ENCODE measurements around the gene MCC. TPM values are rescaled to one million over a fixed set of nuclear protein-coding genes. Genes with fewer than 3 reads are reported as not detected.

MCC gene
- total RNA-seq, 2 donors from 2014 or later, result 7.5 to 9.9 TPM

DNA sequence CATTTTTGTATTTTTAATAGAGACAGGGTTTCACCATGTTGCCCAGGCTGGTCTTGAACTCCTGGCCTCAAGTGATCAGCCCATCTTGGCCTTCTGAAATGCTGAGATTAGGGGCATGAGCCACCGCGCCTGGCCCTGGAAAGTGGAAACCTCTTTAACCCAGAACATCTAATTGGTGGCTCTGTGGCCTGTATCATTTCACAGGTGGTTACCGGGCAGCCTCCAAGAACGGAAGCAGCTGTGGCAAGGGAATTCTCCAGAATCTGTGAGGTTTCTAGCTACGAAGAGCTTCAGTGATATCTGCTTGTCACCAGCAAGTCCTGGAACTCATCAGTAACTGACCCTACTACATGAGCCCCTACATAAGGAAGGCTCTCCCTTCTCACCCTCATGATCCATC is 316.7 kb downstream of the MCC start:
- intact Hi-C loops (cut with DNase I), result no loop called here
- ATAC-seq, result no peak
- H3K27ac ChIP-seq, result no peak overlapping the region
- no peak for TF ChIP-seq POLR2A (IDR thresholded peaks at IDR 0.05)
- TF ChIP-seq, protein P1, sequence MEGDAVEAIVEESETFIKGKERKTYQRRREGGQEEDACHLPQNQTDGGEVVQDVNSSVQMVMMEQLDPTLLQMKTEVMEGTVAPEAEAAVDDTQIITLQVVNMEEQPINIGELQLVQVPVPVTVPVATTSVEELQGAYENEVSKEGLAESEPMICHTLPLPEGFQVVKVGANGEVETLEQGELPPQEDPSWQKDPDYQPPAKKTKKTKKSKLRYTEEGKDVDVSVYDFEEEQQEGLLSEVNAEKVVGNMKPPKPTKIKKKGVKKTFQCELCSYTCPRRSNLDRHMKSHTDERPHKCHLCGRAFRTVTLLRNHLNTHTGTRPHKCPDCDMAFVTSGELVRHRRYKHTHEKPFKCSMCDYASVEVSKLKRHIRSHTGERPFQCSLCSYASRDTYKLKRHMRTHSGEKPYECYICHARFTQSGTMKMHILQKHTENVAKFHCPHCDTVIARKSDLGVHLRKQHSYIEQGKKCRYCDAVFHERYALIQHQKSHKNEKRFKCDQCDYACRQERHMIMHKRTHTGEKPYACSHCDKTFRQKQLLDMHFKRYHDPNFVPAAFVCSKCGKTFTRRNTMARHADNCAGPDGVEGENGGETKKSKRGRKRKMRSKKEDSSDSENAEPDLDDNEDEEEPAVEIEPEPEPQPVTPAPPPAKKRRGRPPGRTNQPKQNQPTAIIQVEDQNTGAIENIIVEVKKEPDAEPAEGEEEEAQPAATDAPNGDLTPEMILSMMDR (IDR thresholded peaks at IDR 0.05), result no peak
- no peaks in the 10 kb centered on the region for H3K36me3 ChIP-seq (replicated peaks in 1 of 2; ENCODE audit: insufficient read depth in 1 of 2, low read depth in 2 of 2)
- WGBS, 2 donors, result 84 to 94% methylated on average over 3 to 5 of the region's 5 CpGs
- no peak overlapping the region for H3K4me3 ChIP-seq
- no peaks in the 10 kb centered on the region for H3K27me3 ChIP-seq
- no peak for DNase-seq
- H3K4me1 ChIP-seq, result no peaks in the 10 kb centered on the region
- H3K9me3 ChIP-seq, result no peaks in the 10 kb centered on the region

GRCh38 chr5:113170707-113171106 is 317.5 kb downstream of the MCC start:
- DNase-seq, result no peak
- Histone ChIP-seq H3K27me3 (no peaks in the 10 kb centered on the region), H3K27ac (no peak overlapping the region), H3K36me3 (replicated peaks in 1 of 2; ENCODE audit: insufficient read depth in 1 of 2, low read depth in 2 of 2) (no peaks in the 10 kb centered on the region), H3K4me3 (no peak overlapping the region), H3K4me1 (no peaks in the 10 kb centered on the region), H3K9me3 (no peaks in the 10 kb centered on the region)
- WGBS, 2 donors, result 30 to 61% methylated on average over 4 of the region's 4 CpGs
- TF ChIP-seq, protein P1 (IDR thresholded peaks at IDR 0.05), result no peak
- TF ChIP-seq POLR2A (IDR thresholded peaks at IDR 0.05), result no peak
- no peak for ATAC-seq
- intact Hi-C loops (cut with DNase I), result no loop called here

DNA sequence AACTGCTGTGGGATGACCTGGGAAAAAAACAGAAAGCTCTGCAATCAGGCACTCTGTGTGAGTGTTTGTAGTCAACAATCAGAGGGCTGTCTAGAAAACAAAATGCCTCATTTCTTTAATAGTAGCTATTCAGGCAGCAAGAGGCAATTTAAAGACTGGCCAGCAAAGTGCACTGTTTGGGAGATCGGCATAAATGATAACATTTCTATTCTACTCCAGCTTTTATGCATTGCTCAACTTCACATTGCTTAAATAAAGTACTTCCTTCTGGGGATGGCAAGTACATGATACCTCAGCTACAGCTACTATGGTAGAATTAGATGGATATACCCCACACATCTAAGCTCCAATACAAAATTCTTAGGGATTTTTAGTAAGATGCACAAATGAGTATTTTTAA is 318.5 kb downstream of the MCC start:
- ATAC-seq (no peak), DNase-seq (no peak)
- TF ChIP-seq, protein P1 (IDR thresholded peaks at IDR 0.05), result no peak
- no peak for TF ChIP-seq POLR2A (IDR thresholded peaks at IDR 0.05)
- no peaks in the 10 kb centered on the region for H3K36me3 ChIP-seq (replicated peaks in 1 of 2; ENCODE audit: insufficient read depth in 1 of 2, low read depth in 2 of 2)
- no peak overlapping the region for H3K4me3 ChIP-seq
- no peaks in the 10 kb centered on the region for H3K4me1 ChIP-seq
- no peaks in the 10 kb centered on the region for H3K9me3 ChIP-seq
- H3K27me3 ChIP-seq, result no peaks in the 10 kb centered on the region
- intact Hi-C loops (cut with DNase I), result no loop called here
- H3K27ac ChIP-seq, result no peak overlapping the region
- WGBS, 2 donors, result 43 to 49% methylated on average over 1 of the region's 1 CpG

DNA sequence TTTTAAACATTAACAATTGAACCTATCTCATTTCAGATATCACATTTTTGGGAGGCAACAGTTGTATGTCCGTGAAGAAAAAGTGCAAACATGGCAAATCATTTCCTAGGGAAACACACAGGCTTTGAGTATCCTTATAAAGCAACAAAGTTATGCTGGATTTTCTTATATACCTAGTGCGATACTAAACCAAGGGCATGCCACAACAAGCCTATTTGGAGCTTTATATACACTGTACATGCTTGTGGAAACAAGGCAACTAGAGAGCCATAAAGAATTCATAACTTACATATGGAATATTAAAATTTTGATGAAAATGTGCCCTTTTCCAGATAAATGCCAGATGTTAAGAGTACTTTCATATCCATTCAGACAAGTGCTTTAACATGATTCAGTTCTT is 320.3 kb downstream of the MCC start:
- intact Hi-C loops (cut with DNase I), result no loop called here
- no peaks in the 10 kb centered on the region for H3K4me1 ChIP-seq
- H3K27ac ChIP-seq, result no peak overlapping the region
- no peak for DNase-seq
- ATAC-seq, result no peak
- H3K9me3 ChIP-seq, result no peaks in the 10 kb centered on the region
- TF ChIP-seq, protein P1 (IDR thresholded peaks at IDR 0.05), result no peak
- no peak for TF ChIP-seq POLR2A (IDR thresholded peaks at IDR 0.05)
- no peaks in the 10 kb centered on the region for H3K36me3 ChIP-seq (replicated peaks in 1 of 2; ENCODE audit: insufficient read depth in 1 of 2, low read depth in 2 of 2)
- no peak overlapping the region for H3K4me3 ChIP-seq
- WGBS, 2 donors, result 87% methylated on average over 2 of the region's 2 CpGs
- H3K27me3 ChIP-seq, result no peaks in the 10 kb centered on the region

DNA sequence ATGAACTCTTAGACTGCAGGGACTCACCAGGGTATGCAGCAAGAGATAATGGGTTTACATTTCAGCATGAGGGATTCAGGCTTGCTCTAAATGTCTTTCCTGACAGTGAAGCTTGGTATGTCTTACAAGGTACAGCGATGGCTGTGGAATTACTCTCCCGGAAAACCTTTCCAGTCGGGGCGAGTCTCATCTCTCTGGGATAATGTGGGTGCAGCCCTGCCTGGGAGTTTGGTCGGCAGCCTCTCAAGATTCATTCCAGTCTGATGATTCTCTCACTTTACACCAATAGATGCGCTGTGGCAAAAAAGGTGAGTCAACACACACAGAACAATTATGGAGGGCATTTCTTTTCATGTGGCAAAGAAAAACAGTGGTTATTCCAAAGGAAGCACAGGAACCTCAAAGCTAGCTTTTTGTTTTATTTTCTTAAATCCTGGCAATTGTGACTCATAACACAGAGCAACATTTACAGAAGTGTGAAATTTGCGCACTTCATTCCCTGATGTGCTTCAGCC is 321.3 kb downstream of the MCC start:
- H3K27me3 ChIP-seq, result no peaks in the 10 kb centered on the region
- no peak for TF ChIP-seq POLR2A (IDR thresholded peaks at IDR 0.05)
- TF ChIP-seq, protein P1 (IDR thresholded peaks at IDR 0.05), result no peak
- H3K27ac ChIP-seq, result no peak overlapping the region
- H3K4me1 ChIP-seq, result no peaks in the 10 kb centered on the region
- intact Hi-C loops (cut with DNase I), result no loop called here
- DNase-seq (no peak), ATAC-seq (no peak)
- WGBS, 2 donors, result 67 to 79% methylated on average over 7 of the region's 7 CpGs
- no peaks in the 10 kb centered on the region for H3K36me3 ChIP-seq (replicated peaks in 1 of 2; ENCODE audit: insufficient read depth in 1 of 2, low read depth in 2 of 2)
- H3K9me3 ChIP-seq, result no peaks in the 10 kb centered on the region
- no peak overlapping the region for H3K4me3 ChIP-seq
